GM19238 (cell line): ENCODE data around the gene RNU6-8.
A peak's percentile ranks its signal among the peaks of the same experiment; 100 is the strongest.

ENCODE experiments used
- DNase-seq: peaks from one replicate; pipeline ENCODE4 v3.0.0; 2011; ENCODE audit warnings: low spot score; ENCODE audit not compliant: insufficient read length

RNU6-8 gene

GRCh38 chr14:32205554-32205953, 2.5 kb upstream of the RNU6-8 start:
- no peak for DNase-seq

GRCh38 chr14:32203928-32204357, 874 bp upstream of the RNU6-8 start:
- no peak for DNase-seq

- DNase-seq: no peak
Observed at GRCh38 chr14:32202491-32202997, 525 bp downstream of the RNU6-8 start.

- DNase-seq: no peak
Observed at GRCh38 chr14:32201816-32202490, 1.1 kb downstream of the RNU6-8 start, which contains the start of gene RNU6-7. RNU6-7 (plus strand) TSS chr14:32202045.

- DNase-seq: peak; percentile 40
Observed at GRCh38 chr14:32201193-32201815, 1.8 kb downstream of the RNU6-8 start.

GRCh38 chr14:32200368-32201192, 2.5 kb downstream of the RNU6-8 start:
- DNase-seq: no peak

- no peak for DNase-seq
Observed at GRCh38 chr14:32197919-32198318, 5.2 kb downstream of the RNU6-8 start.

GRCh38 chr14:32195636-32196035, 7.4 kb downstream of the RNU6-8 start:
- DNase-seq: no peak

GRCh38 chr14:32193532-32193931, 9.5 kb downstream of the RNU6-8 start:
- no peak for DNase-seq

- no peak for DNase-seq
Observed at GRCh38 chr14:32192712-32193373, 10.2 kb downstream of the RNU6-8 start.

GRCh38 chr14:32190673-32191072, 12.4 kb downstream of the RNU6-8 start:
- no peak for DNase-seq

- no peak for DNase-seq
Observed at GRCh38 chr14:32189811-32190210, 13.3 kb downstream of the RNU6-8 start.

GRCh38 chr14:32186248-32186647, 16.8 kb downstream of the RNU6-8 start:
- no peak for DNase-seq

- DNase-seq: no peak
Observed at GRCh38 chr14:32185097-32185496, 18.0 kb downstream of the RNU6-8 start.

GRCh38 chr14:32183151-32184058, 19.7 kb downstream of the RNU6-8 start:
- DNase-seq: no peak

GRCh38 chr14:32171469-32171868, 31.6 kb downstream of the RNU6-8 start:
- DNase-seq: no peak

GRCh38 chr14:32169191-32169590, 33.9 kb downstream of the RNU6-8 start:
- no peak for DNase-seq

- no peak for DNase-seq
Observed at GRCh38 chr14:32167907-32168306, 35.2 kb downstream of the RNU6-8 start.

GRCh38 chr14:32166924-32167323, 36.1 kb downstream of the RNU6-8 start:
- DNase-seq: no peak

GRCh38 chr14:32166029-32166428, 37.0 kb downstream of the RNU6-8 start:
- no peak for DNase-seq
